AG04449 (cell line): ENCODE data around the gene KSR2.

Experiments
- CTCF ChIA-PET: fragments of 350-600 bp; formaldehyde crosslinking; extraction: SDS; loops from one replicate; lab custom pipeline; 2021; ENCODE audit warnings: antibody characterized with exemption; lab: Yijun Ruan, JAX
- POLR2A ChIA-PET: fragments of 400-600, 350-600 bp; formaldehyde crosslinking; extraction: SDS; loops from one replicate; lab custom pipeline; 2020; ENCODE audit warnings: antibody characterized with exemption, inconsistent platforms; lab: Yijun Ruan, JAX
- DNase-seq: peaks from one replicate; pipeline ENCODE4 v3.0.0-alpha.2; 2010; ENCODE audit warnings: low read depth, low spot score
- H3K4me3 ChIP-seq: 2 replicates; pipeline ENCODE4 v1.5.1; 2011; ENCODE audit warnings: low read depth, mild to moderate bottlenecking, control low read depth, low read length
- TF ChIP-seq, protein P1 (sequence below): IDR thresholded peaks from one replicate; pipeline ENCODE4 v1.5.1; 2011; ENCODE audit warnings: mild to moderate bottlenecking, moderate library complexity, low read length, control low read depth, inconsistent platforms; ENCODE audit not compliant: insufficient read depth; ENCODE audit errors: missing control alignments

Gene KSR2

DNA sequence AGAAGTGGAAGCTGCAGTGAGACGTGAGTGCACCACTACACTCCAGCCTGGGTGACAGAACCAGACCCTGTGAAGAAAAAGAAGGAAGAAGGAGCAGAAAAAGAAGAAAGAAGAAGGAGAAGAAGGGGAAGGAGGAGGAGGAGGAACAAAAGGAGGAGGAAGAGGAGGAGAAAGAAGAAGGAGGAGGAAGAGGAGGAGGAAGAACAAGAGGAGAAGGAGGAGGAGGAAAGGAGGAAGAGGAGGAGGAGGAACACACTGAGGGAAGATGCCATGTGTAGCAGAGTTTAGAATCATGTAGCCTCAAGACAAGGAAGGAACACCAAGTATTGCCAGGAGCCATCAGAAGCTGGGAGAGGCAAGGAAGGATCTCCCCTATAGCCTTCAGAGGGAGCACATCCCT lies 241.5 kb downstream of the KSR2 start:
- no peak for DNase-seq
- ChIA-PET POLR2A (no interaction called here), CTCF (no interaction called here)
- TF ChIP-seq, protein P1, sequence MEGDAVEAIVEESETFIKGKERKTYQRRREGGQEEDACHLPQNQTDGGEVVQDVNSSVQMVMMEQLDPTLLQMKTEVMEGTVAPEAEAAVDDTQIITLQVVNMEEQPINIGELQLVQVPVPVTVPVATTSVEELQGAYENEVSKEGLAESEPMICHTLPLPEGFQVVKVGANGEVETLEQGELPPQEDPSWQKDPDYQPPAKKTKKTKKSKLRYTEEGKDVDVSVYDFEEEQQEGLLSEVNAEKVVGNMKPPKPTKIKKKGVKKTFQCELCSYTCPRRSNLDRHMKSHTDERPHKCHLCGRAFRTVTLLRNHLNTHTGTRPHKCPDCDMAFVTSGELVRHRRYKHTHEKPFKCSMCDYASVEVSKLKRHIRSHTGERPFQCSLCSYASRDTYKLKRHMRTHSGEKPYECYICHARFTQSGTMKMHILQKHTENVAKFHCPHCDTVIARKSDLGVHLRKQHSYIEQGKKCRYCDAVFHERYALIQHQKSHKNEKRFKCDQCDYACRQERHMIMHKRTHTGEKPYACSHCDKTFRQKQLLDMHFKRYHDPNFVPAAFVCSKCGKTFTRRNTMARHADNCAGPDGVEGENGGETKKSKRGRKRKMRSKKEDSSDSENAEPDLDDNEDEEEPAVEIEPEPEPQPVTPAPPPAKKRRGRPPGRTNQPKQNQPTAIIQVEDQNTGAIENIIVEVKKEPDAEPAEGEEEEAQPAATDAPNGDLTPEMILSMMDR = no peak
- no peak overlapping the region for H3K4me3 ChIP-seq

DNA sequence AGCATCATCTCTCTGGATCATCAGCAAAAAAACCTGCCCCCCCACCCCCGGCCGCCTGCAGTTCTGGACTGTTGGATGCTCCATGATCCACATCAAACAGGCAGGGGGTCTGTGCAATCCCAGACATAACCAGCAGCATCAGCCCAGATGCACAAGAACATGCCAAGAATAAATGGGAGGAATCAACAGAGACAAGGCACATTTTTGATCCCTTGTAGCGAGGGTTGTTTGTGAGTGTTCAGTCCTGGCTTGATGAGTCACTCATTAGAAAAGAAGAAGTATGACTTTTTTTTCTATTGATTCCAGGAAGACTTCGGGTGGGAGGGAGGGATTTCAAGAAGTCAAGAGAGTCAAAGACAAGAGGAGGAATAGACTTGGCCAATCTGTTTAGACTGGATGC lies 244.2 kb downstream of the KSR2 start:
- H3K4me3 ChIP-seq = no peak overlapping the region
- CTCF ChIA-PET = no interaction called here
- POLR2A ChIA-PET = no interaction called here
- DNase-seq = no peak
- TF ChIP-seq, protein P1 = no peak

DNA sequence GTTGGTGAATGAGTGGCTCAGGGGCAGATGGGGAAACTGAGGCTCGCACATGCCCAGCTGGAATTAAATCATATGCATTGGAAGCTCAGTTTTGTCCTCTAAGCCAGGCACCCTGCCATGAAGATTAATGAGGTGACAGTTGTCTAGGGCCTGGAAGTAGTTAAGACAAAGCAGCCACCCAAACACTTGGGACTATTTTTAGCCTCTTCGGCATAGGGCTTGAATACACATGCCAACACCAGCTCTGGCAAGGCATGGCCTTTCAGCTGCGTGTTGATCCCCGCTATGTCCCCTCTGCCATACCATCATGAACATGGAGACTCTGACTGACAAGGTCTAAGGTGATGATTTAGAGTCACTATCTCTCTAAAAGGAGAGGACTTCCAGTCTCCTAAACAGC lies 250.2 kb downstream of the KSR2 start:
- CTCF ChIA-PET = no interaction called here
- no peak for DNase-seq
- TF ChIP-seq, protein P1 = no peak
- H3K4me3 ChIP-seq = no peak overlapping the region
- POLR2A ChIA-PET = no interaction called here

DNA sequence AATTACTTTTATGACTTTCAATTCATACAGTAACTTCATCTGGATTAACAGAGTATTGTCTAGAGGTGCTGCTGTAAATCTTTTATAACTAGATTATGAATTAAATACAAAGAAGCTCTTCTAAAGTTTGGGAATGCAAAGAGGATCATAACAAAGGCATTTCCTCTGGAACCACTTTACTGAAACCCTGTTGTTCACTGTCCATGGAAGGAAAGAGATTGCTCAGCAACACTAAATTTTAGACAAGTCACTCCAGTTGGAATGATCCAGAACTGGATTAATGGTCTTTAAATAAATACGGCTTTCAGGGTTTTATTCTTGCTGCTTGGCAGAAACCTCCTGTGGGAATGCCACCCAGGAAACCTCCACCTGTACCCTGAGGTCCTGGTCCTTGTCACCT lies 250.6 kb downstream of the KSR2 start:
- ChIA-PET POLR2A (no interaction called here), CTCF (no interaction called here)
- TF ChIP-seq, protein P1 = no peak
- DNase-seq = no peak
- H3K4me3 ChIP-seq = no peak overlapping the region

DNA sequence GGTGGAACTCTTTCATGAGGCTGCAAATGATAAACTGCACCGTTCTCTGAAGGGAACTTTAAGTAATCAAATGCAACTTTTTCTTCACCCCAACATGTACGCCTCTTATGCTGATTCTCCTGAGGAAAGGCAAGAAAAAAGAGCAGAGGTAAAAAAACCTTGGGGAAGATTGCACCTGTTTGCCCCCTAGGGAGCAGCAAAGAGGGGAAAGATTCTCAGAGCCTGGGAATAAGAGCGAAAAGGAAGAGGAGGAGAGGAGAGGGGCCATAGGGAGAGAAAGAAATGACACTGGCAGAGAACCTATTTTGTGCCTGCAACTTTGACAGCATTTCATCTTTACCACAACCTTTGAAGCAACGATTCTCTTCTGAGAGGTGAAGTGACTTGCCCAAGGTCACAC lies 254.6 kb downstream of the KSR2 start:
- TF ChIP-seq, protein P1 = no peak
- H3K4me3 ChIP-seq = no peak overlapping the region
- ChIA-PET POLR2A (no interaction called here), CTCF (interaction anchor here (1.0 kb wide), 1 partner anchor 14 kb away, joined by 3 read pairs; no protein-coding TSS in a partner anchor)
- no peak for DNase-seq

DNA sequence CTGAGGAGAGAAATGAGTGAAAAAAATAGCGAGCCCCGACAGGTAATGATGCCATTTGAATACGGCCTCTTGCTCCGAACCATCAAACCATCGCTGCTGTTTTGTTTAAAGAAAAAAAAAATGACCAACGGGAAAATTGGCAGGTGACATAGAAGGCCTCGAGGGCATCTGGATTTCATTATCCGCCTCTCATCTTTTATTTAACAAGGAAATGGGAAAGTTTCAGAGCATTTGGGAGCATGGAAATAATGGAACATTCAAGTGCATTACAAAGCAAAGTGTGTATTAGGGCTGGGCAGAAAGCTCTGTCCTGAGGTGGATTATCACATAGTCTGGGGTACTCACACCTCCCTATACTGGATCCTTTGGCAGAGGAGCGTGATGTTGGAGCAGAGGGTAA lies 258.7 kb downstream of the KSR2 start:
- TF ChIP-seq, protein P1 = no peak
- CTCF ChIA-PET = no interaction called here
- H3K4me3 ChIP-seq = no peak overlapping the region
- POLR2A ChIA-PET = no interaction called here
- DNase-seq = no peak
